MM.1S (cell line): ENCODE data around the gene GPR107.

ENCODE experiments used
- DNase-seq: peaks from one replicate; pipeline ENCODE4 v3.0.0-alpha.2; 2015
- H2AFZ ChIP-seq: fragments of 300-600 bp; sonication (generic); 2 replicates; pipeline ENCODE4 v1.6.0; 2016; ENCODE audit warnings: antibody characterized with exemption, low read length
- H3F3A ChIP-seq: fragments of 300-600 bp; sonication (generic); 2 replicates; pipeline ENCODE4 v1.6.1; 2016; ENCODE audit warnings: mild to moderate bottlenecking, antibody characterized with exemption, low read length, moderate library complexity, mixed read lengths; ENCODE audit not compliant: insufficient read depth
- H3K27ac ChIP-seq: fragments of 300-600 bp; sonication (generic); 2 replicates; pipeline ENCODE4 v1.5.1; 2016; ENCODE audit warnings: mild to moderate bottlenecking, low read length
- H3K27me3 ChIP-seq: fragments of 300-600 bp; sonication (generic); replicated peaks from 2 replicates; pipeline ENCODE4 v1.6.0; 2016; ENCODE audit warnings: low read length; ENCODE audit not compliant: insufficient read depth
- H3K36me3 ChIP-seq: fragments of 300-600 bp; sonication (generic); replicated peaks from 2 replicates; pipeline ENCODE4 v1.6.1; 2016; ENCODE audit warnings: mild to moderate bottlenecking, low read length, mixed read lengths; ENCODE audit not compliant: insufficient read depth
- H3K4me1 ChIP-seq: fragments of 300-600 bp; sonication (generic); 2 replicates; pipeline ENCODE4 v1.6.1; 2016; ENCODE audit warnings: low read length, mixed read lengths
- H3K4me2 ChIP-seq: fragments of 300-600 bp; sonication (generic); 2 replicates; pipeline ENCODE4 v1.6.0; 2016; ENCODE audit warnings: low read depth, low read length
- H3K4me3 ChIP-seq: fragments of 300-600 bp; sonication (generic); 2 replicates; pipeline ENCODE4 v1.5.1; 2016; ENCODE audit warnings: low read length, mixed read lengths
- H3K79me2 ChIP-seq: fragments of 300-600 bp; sonication (generic); 2 replicates; pipeline ENCODE4 v1.6.1; 2016; ENCODE audit warnings: mixed run types, low read length, mixed read lengths
- H3K9ac ChIP-seq: fragments of 300-600 bp; sonication (generic); 2 replicates; pipeline ENCODE4 v1.6.1; 2016; ENCODE audit warnings: low read length, mixed read lengths
- H3K9me2 ChIP-seq: fragments of 300-600 bp; sonication (generic); replicated peaks from 2 replicates; pipeline ENCODE4 v1.6.1; 2016; ENCODE audit warnings: mild to moderate bottlenecking, low read length, mixed read lengths; ENCODE audit not compliant: insufficient read depth
- H3K9me3 ChIP-seq: fragments of 300-600 bp; sonication (generic); replicated peaks from 2 replicates; pipeline ENCODE4 v1.6.1; 2016; ENCODE audit warnings: mild to moderate bottlenecking, low read length, mixed read lengths; ENCODE audit not compliant: insufficient read depth
- H4K20me1 ChIP-seq: fragments of 300-600 bp; sonication (generic); 2 replicates; pipeline ENCODE4 v1.6.1; 2016; ENCODE audit warnings: mild to moderate bottlenecking, low read length, moderate library complexity, mixed read lengths; ENCODE audit not compliant: insufficient read depth
- CTCF ChIP-seq: fragments of 300-600 bp; sonication (generic); IDR thresholded peaks from 2 replicates; pipeline ENCODE4 v1.5.1; 2016; ENCODE audit warnings: antibody characterized with exemption, low read length, mixed read lengths
- EZH2 ChIP-seq: fragments of 300-600 bp; sonication (generic); optimal IDR thresholded peaks from 2 replicates; pipeline ENCODE3; 2017; ENCODE audit warnings: low read depth, mild to moderate bottlenecking, antibody characterized with exemption, low read length, mixed read lengths
- EZH2phosphoT487 ChIP-seq: fragments of 300-600 bp; sonication (generic); IDR thresholded peaks from 2 replicates; pipeline ENCODE4 v1.6.1; 2018; ENCODE audit warnings: antibody characterized with exemption, low read length

The GPR107 gene

GRCh38 chr9:130027533-130028365 is 26.0 kb upstream of the GPR107 start:
- Histone ChIP-seq H3F3A (no peaks in the 10 kb centered on the region), H3K4me1 (peaks cover 11% of the 10 kb centered on the region)

GRCh38 chr9:130028493-130029222 is 25.0 kb upstream of the GPR107 start:
- Histone ChIP-seq H3K27ac (no peak overlapping the region), H3K4me2 (no peak overlapping the region)

More at GRCh38 chr9:130027533-130028365, 26.0 kb upstream of the GPR107 start:
- Histone ChIP-seq H4K20me1 (no peaks in the 10 kb centered on the region), H3K9ac (no peak overlapping the region), H3K4me3 (no peak overlapping the region), H3K4me2 (no peak overlapping the region), H3K79me2 (peaks cover 52% of the 10 kb centered on the region), H3K27me3 (no peaks in the 10 kb centered on the region), H3K36me3 (no peaks in the 10 kb centered on the region), H2AFZ (no peak overlapping the region), H3K27ac (no peak overlapping the region), H3K9me2 (no peaks in the 10 kb centered on the region), H3K9me3 (no peaks in the 10 kb centered on the region)
- no peak for DNase-seq
- TF ChIP-seq EZH2phosphoT487: no peak
- TF ChIP-seq EZH2: no peak
- TF ChIP-seq CTCF: no peak

More at GRCh38 chr9:130028493-130029222, 25.0 kb upstream of the GPR107 start:
- H3K9me2 ChIP-seq: no peaks in the 10 kb centered on the region
- H3K36me3 ChIP-seq: no peaks in the 10 kb centered on the region
- no peaks in the 10 kb centered on the region for H3K27me3 ChIP-seq
- H2AFZ ChIP-seq: no peak overlapping the region
- TF ChIP-seq EZH2 (no peak), CTCF (no peak), EZH2phosphoT487 (no peak)
- no peak overlapping the region for H3K4me3 ChIP-seq
- H3K79me2 ChIP-seq: peaks cover 50% of the 10 kb centered on the region
- no peak for DNase-seq
- no peaks in the 10 kb centered on the region for H3K9me3 ChIP-seq
- H3K4me1 ChIP-seq: peaks cover 5% of the 10 kb centered on the region
- H4K20me1 ChIP-seq: no peaks in the 10 kb centered on the region
- H3K9ac ChIP-seq: no peak overlapping the region
- no peaks in the 10 kb centered on the region for H3F3A ChIP-seq
